ENCODE data around the gene MAML2. TPM values are rescaled to one million over a fixed set of nuclear protein-coding genes. Genes with fewer than 3 reads are reported as not detected.

MAML2 gene
- total RNA-seq, 1 experiment from 2014 or later: 2.7 TPM

DNA sequence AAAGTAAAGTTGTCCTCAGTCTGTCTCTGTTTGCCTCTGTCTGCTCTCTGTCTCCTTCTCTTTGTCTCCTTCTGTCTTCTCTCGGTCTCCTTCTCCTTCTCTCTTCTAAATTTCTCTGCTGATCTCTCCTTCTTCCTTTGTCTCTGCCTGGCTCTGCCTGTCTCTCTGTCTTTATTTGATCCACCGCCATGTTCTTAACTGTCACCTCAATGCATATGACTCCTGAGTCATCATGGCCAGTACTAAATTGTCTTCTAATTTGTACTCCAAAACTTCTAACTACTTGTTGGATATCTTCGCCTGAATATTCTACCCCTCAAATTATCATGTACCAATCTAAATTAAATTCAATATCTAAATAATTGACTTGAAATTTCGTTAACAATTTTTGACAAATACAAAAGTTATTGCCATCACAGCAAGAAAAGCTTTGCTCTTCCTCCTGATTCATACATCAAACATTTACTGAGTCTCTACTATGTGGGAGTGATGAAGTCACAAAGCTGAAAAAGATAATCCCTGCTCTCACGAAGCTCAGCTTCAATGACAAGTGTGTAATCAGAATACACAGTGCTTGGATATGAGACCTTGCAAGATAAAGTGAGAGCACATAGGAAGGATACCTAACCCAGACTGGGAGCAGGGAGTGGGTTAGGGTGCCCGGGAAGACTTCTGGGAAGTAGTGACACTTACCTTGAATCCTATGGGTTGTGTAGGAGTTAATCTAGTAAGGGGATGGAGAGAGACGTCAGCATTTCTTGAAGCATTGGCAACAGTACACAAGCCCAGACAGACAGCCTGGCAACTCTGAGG, 193.0 kb downstream of the MAML2 start:
- TF ChIP-seq, protein P1, sequence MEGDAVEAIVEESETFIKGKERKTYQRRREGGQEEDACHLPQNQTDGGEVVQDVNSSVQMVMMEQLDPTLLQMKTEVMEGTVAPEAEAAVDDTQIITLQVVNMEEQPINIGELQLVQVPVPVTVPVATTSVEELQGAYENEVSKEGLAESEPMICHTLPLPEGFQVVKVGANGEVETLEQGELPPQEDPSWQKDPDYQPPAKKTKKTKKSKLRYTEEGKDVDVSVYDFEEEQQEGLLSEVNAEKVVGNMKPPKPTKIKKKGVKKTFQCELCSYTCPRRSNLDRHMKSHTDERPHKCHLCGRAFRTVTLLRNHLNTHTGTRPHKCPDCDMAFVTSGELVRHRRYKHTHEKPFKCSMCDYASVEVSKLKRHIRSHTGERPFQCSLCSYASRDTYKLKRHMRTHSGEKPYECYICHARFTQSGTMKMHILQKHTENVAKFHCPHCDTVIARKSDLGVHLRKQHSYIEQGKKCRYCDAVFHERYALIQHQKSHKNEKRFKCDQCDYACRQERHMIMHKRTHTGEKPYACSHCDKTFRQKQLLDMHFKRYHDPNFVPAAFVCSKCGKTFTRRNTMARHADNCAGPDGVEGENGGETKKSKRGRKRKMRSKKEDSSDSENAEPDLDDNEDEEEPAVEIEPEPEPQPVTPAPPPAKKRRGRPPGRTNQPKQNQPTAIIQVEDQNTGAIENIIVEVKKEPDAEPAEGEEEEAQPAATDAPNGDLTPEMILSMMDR (conservative IDR thresholded peaks at IDR 0.05): no peak
- H3K27ac ChIP-seq (ENCODE audit: insufficient read length, low read depth, low read length): no peak overlapping the region
- H4K91ac ChIP-seq (ENCODE audit: insufficient read length, low read depth, low read length): no peak overlapping the region
- H3K18ac ChIP-seq (ENCODE audit: insufficient read length, low read depth, low read length): no peak overlapping the region
- H3K56ac ChIP-seq (ENCODE audit: insufficient read length, low read depth, low read length): no peak overlapping the region
- peaks cover 11 to 27% of the 10 kb centered on the region in 2 experiments for H3K4me1 Mint-ChIP-seq
- no peaks in the 10 kb centered on the region for H3K36me3 Mint-ChIP-seq (ENCODE audit: insufficient read depth in 1 of 3, low read depth in 3 of 3)
- no peak overlapping the region for H3K4me2 ChIP-seq (ENCODE audit: insufficient read depth, insufficient read length, low read length)
- no peak overlapping the region for H2BK12ac ChIP-seq (ENCODE audit: insufficient read length, low read depth, low read length)
- H3K4me1 ChIP-seq (ENCODE audit: insufficient read depth, low read length): peaks cover 5% of the 10 kb centered on the region; the same call in 1 of the 2 replicates
- H3K4me3 Mint-ChIP-seq: no peak overlapping the region
- H3K79me2 ChIP-seq (ENCODE audit: insufficient read depth, low read length): no peaks in the 10 kb centered on the region
- H3T11ph ChIP-seq (ENCODE audit: low read length): no peak overlapping the region
- H4K8ac ChIP-seq (replicated peaks; ENCODE audit: insufficient read length, low read depth, low read length): no peak overlapping the region
- H3K79me1 ChIP-seq (ENCODE audit: insufficient read depth, low read depth, low read length, poor library complexity, severe bottlenecking): no peaks in the 10 kb centered on the region
- H3K4ac ChIP-seq (ENCODE audit: low read depth, low read length): no peak overlapping the region
- H4K20me1 ChIP-seq (ENCODE audit: control insufficient read depth, insufficient read depth, insufficient read length): no peaks in the 10 kb centered on the region
- no peak for DNase-seq
- no peak overlapping the region for H3K14ac ChIP-seq (ENCODE audit: insufficient read depth, low read length)
- H3K23ac ChIP-seq (ENCODE audit: insufficient read length, low read depth, low read length): no peak overlapping the region
- no peak overlapping the region for H3K9ac ChIP-seq (ENCODE audit: extremely low read depth, insufficient read length, low read length)
- H2AK5ac ChIP-seq (ENCODE audit: insufficient read length, low read length): no peak overlapping the region
- no peak overlapping the region for H3K27ac Mint-ChIP-seq
- H3K23me2 ChIP-seq (ENCODE audit: insufficient read length, low read depth, low read length, poor library complexity, severe bottlenecking): no peaks in the 10 kb centered on the region
- no peaks in the 10 kb centered on the region for H3K27me3 Mint-ChIP-seq (ENCODE audit: low read depth)
- no peak overlapping the region for H2BK120ac ChIP-seq (ENCODE audit: low read depth, low read length, poor library complexity, severe bottlenecking)
- H3K9me3 Mint-ChIP-seq: no peaks in the 10 kb centered on the region
- H2AFZ ChIP-seq (ENCODE audit: low read length): no peak overlapping the region
- no peak overlapping the region for H2BK20ac ChIP-seq (ENCODE audit: low read depth, low read length, poor library complexity, severe bottlenecking)
- H4K5ac ChIP-seq (ENCODE audit: insufficient read length, low read depth, low read length): no peak overlapping the region
- H2BK5ac ChIP-seq (ENCODE audit: insufficient read length, low read length): no peak overlapping the region
- H3K27me3 ChIP-seq (ENCODE audit: insufficient read depth, low read length): no peaks in the 10 kb centered on the region
- WGBS (ENCODE audit: extremely low coverage, insufficient read length, low lambda C conversion rate): 100% methylated on average over 2 of the region's 7 CpGs
- H3K9me3 ChIP-seq (ENCODE audit: control insufficient read depth, low read depth, low read length): no peaks in the 10 kb centered on the region
- H2BK15ac ChIP-seq (ENCODE audit: low read depth, low read length): no peak overlapping the region
